B cell (primary cell): ENCODE data around the gene HHIPL2.

Source experiments
- EZH2 ChIP-seq: IDR thresholded peaks from 2 replicates; pipeline ENCODE4 v1.6.1; 2012; ENCODE audit warnings: borderline replicate concordance, low read depth, mild to moderate bottlenecking, moderate library complexity, low read length; ENCODE audit not compliant: insufficient read depth, poor library complexity, severe bottlenecking
- TF ChIP-seq, protein P1 (sequence below): fragments of 200-600 bp; IDR thresholded peaks from one replicate; pipeline ENCODE4 v1.8.0; 2022; ENCODE audit warnings: antibody characterized with exemption, mild to moderate bottlenecking

DNA sequence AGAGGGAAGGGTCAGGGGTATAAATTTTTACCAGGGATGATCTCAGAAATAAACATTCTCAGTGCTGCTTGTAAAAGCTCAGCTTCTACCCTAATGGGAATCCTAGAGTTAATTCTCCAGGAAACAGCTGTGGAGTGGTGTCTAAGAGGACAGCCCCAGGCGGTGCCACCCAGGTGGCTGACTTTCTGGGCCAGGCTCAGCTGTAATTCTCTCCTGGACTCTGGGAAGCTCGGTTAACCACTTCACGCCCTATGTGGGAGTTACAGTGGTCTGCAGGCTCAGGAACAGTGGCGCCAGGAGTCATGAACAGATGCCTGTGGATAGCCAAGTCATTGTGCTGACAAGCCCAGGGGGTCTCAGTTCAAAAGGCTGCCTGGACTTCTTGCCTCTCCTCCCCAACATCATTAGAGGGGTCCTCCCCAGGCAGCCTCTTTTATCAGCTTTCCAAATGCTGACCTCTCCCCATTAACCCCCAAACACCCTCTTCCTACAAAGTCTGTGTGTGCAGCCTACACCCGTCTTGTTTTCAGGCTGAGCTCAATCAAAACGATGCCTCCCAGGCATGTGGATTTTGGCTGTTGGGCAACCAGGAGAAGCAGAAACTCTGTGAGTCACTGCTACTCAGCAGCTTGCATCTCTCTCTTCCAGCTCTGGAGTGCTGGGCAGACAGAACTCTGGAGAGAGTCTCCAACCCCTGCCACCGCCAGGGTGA, 1.2 kb downstream of the HHIPL2 start:
- TF ChIP-seq, protein P1, sequence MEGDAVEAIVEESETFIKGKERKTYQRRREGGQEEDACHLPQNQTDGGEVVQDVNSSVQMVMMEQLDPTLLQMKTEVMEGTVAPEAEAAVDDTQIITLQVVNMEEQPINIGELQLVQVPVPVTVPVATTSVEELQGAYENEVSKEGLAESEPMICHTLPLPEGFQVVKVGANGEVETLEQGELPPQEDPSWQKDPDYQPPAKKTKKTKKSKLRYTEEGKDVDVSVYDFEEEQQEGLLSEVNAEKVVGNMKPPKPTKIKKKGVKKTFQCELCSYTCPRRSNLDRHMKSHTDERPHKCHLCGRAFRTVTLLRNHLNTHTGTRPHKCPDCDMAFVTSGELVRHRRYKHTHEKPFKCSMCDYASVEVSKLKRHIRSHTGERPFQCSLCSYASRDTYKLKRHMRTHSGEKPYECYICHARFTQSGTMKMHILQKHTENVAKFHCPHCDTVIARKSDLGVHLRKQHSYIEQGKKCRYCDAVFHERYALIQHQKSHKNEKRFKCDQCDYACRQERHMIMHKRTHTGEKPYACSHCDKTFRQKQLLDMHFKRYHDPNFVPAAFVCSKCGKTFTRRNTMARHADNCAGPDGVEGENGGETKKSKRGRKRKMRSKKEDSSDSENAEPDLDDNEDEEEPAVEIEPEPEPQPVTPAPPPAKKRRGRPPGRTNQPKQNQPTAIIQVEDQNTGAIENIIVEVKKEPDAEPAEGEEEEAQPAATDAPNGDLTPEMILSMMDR = no peak
- no peak for TF ChIP-seq EZH2
